Heart left ventricle (tissue), 16 donors: Measurements from ENCODE around the gene JSRP1. TPM values are rescaled to one million over a fixed set of nuclear protein-coding genes. Genes with fewer than 3 reads are reported as not detected.

Source experiments
- ATAC-seq, 4 donors: fragments of 200-7000 bp; cut with Tn5 transposase; one replicate each; pipeline ENCODE4 v1.9.1; 2020 to 2022; ENCODE audit warnings: moderate library complexity in 4 of 4, mild to moderate bottlenecking in 3 of 4, moderate number of reproducible peaks in 1 of 4
- DNase-seq, 5 donors: peaks; one replicate each; pipeline ENCODE4 v3.0.0-alpha.2; 2020
- H3K27ac ChIP-seq, 12 donors: fragments of 200-600 bp; sonication (generic) in 4 of 12; one replicate each; pipeline versions ENCODE4 v1.5.0 to v1.8.0; 2016 to 2022; ENCODE audit warnings: mild to moderate bottlenecking in 2 of 12
- H3K27me3 ChIP-seq, 9 donors: fragments of 200-600 bp; sonication (generic) in 2 of 9; one replicate each; pipeline versions ENCODE4 v1.5.1 to v1.8.0; 2016 to 2022; ENCODE audit warnings: mild to moderate bottlenecking in 3 of 9
- H3K36me3 ChIP-seq, 9 donors: fragments of 200-600 bp; sonication (generic) in 2 of 9; one replicate each; pipeline versions ENCODE4 v1.5.0 to v1.8.0; 2018 to 2022; ENCODE audit warnings: mild to moderate bottlenecking in 2 of 9
- H3K4me1 ChIP-seq, 12 donors: fragments of 200-600 bp; sonication (generic) in 4 of 12; one replicate each; pipeline versions ENCODE4 v1.5.0 to v1.8.0; 2016 to 2022; ENCODE audit warnings: mild to moderate bottlenecking in 3 of 12
- H3K4me3 ChIP-seq, 12 donors: fragments of 200-600 bp; sonication (generic) in 4 of 12; one replicate each; pipeline versions ENCODE4 v1.5.0 to v1.8.0; 2017 to 2022; ENCODE audit warnings: mild to moderate bottlenecking in 9 of 12, moderate library complexity in 4 of 12
- H3K9me3 ChIP-seq, 12 donors: fragments of 200-600 bp; sonication (generic) in 4 of 12; one replicate each; pipeline versions ENCODE4 v1.5.0 to v1.8.0; 2016 to 2022; ENCODE audit warnings: mild to moderate bottlenecking in 1 of 12
- CTCF ChIP-seq, 12 donors: fragments of 200-600 bp; sonication (generic) in 4 of 12; IDR thresholded peaks; one replicate each; pipeline versions ENCODE4 v1.5.0 to v1.8.0; 2018 to 2022; ENCODE audit warnings: antibody characterized with exemption in 12 of 12, mild to moderate bottlenecking in 5 of 12
- POLR2A ChIP-seq, 2 donors: fragments of 450-650 bp; IDR thresholded peaks; one replicate each; pipeline ENCODE4 v1.6.1; 2017; ENCODE audit warnings: antibody characterized with exemption in 2 of 2, mild to moderate bottlenecking in 2 of 2, moderate library complexity in 2 of 2
- WGBS, 4 donors: extraction: QIAGEN DNeasy Blood & Tissue Kit in 2 of 4; methylation state at CpG; one replicate each; pipeline versions ENCODE4 v1.1.5 to v1.1.7; 2013 to 2018; 5-methylcytosine and 5-hydroxymethylcytosine counted together
- intact Hi-C, 10 donors: fragments of 100-400 bp; cut with DNase I; formaldehyde crosslinking; loops; one replicate each; pipeline versions ENCODE4 v1.11.1 to v1.14.2; 2022
- polyA plus RNA-seq, 2 donors: library from polyadenylated mRNA; stranded (reverse); fragments of 200-250 nt; gene quantifications; one replicate each; pipeline ENCODE4 v1.2.3, GENCODE V29; 2013
- total RNA-seq, 9 donors: library from RNA; depleted of rRNA in 2 of 9; stranded (reverse); fragments of >200 nt in 2 of 9; fragmentation: NEBNext Ultra II Directional in 3 of 9; extraction: Animal tissue kit (Norgen Biotek cat#: 25700) in 3 of 9; gene quantifications; one replicate each; pipeline versions ENCODE4 v1.1.0 to v1.2.4, GENCODE V29; 2016 to 2023
- donor health status: ischemic (EF 13 %, LVEDD 7.1; RV severe dilation, severe dysfunction).
- donor health status: healthy with polysubstance abuse.
- donor health status: DM: no; HTN: yes; CAD: no.
- donor health status: DM: no; HTN: no; CAD: no.
- donor health status: ischemic (EF 25% LVEDD 6.9; RV normal size, moderate dysfunction).
- donor health status: ischemic (EF 25% LVEDD 5.7; RV mildly dilated, moderate dysfunction).
- donor health status: healthy.
- donor health status: DM: yes; HTN: yes; CAD: no.
- donor health status: ischemic (EF 35%, LVEDD 5.7; RV mildly dilated, moderate dysfunction).
- donor health status: nonischemic (EF 11% LVEDD 7.7; RV severe dilation, severe dysfunction).
- donor health status: DM: yes; HTN: yes; CAD: no.
- donor health status: PGD.
- donor health status: ischemic (EF 29% LVEDD 5.4; RV normal size, mild dysfunction).
- donor health status: nonischemic (EF 23%, LVEDD 6.1; RV moderate dilation, normal function).

The JSRP1 gene
- total and polyA plus RNA-seq, 11 donors = 0.25 to 0.34 TPM; not detected in 9

DNA sequence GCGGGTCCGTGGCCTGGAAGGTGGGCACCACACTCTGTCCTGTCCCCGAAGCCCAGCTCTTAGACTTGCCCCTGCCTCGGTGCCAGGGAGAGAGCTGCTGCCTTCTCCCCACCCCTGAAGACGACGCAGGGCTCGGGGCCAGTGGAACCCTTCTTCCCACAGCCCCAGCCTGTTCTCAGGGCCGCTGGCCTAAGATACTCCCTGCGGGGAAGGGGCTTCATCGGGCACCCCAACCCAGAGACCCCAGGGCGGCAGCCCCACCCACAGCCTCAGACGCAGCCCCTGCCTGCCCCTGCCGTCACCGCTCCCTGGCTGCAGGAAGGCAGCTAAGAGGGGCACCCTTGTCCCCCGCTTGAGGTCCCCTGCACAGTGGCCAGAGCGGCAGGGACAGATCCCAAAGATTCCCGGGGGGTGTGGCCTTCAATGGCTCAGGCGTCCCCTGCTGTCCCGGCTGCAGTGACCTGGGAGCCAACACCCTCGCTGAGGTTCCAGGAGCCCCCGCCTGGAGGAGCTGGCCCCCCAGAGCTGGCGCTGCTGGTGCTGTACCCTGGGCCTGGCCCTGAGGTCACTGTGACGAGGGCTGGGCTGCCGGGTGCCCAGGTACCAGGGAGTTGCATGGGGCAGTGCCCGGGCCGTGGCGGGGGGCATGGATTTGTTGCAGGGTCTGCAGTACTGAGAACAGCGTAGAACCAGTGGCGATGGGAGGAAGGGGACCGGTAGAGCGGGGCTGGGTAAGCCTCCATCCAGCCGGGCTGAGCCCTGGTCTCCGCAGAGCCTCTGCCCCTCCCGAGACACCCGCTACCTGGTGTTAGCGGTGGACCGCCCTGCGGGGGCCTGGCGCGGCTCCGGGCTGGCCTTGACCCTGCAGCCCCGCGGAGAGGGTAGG, 6.1 kb downstream of the JSRP1 start:
- peaks cover 0 to 36% (median 26%) of the 10 kb centered on the region in 9 donors for H3K36me3 ChIP-seq
- DNase-seq (peak in 1 of 5 donors; percentile 57), ATAC-seq (peak in 1 of 4 donors; percentile 6)
- H3K27ac ChIP-seq = no peak overlapping the region
- H3K4me3 ChIP-seq = no peak overlapping the region
- 25 to 29% (median 26%) methylated on average over 16 to 43 of the region's 43 CpGs for WGBS, 4 donors
- H3K27me3 ChIP-seq = peaks cover 33 to 57% (median 46%) of the 10 kb centered on the region in 9 donors
- H3K9me3 ChIP-seq = no peaks in the 10 kb centered on the region
- intact Hi-C loops = no loop called here
- H3K4me1 ChIP-seq = peaks cover 0 to 56% (median 36%) of the 10 kb centered on the region in 12 donors
- TF ChIP-seq CTCF (IDR thresholded peaks at IDR 0.05) (no peak), POLR2A (IDR thresholded peaks at IDR 0.05) (no peak)

GRCh38 chr19:2249010-2249866, 7.0 kb downstream of the JSRP1 start, which contains the start of gene AMH:
Gene AMH, plus strand, starts transcription at chr19:2249323. Its CDS starts 10 bp downstream, at chr19:2249333.
- peaks cover 0 to 56% (median 36%) of the 10 kb centered on the region in 12 donors for H3K4me1 ChIP-seq
- H3K4me3 ChIP-seq = no peak within 1 kb of the TSS
- intact Hi-C loops = no loop called here
- TF ChIP-seq POLR2A (IDR thresholded peaks at IDR 0.05) (no peak), CTCF (IDR thresholded peaks at IDR 0.05) (no peak)
- H3K27me3 ChIP-seq = peaks cover 33 to 53% (median 45%) of the 10 kb centered on the region in 9 donors
- no peak within 1 kb of the TSS for H3K27ac ChIP-seq
- 72 to 78% (median 76%) methylated on average over 15 to 27 of the region's 27 CpGs for WGBS, 4 donors
- ATAC-seq (peak in 1 of 4 donors; percentile 5), DNase-seq (peak in 1 of 5 donors; percentile 57)
- peaks cover 3 to 45% (median 35%) of the 10 kb centered on the region in 9 donors for H3K36me3 ChIP-seq
- H3K9me3 ChIP-seq = no peaks in the 10 kb centered on the region

DNA sequence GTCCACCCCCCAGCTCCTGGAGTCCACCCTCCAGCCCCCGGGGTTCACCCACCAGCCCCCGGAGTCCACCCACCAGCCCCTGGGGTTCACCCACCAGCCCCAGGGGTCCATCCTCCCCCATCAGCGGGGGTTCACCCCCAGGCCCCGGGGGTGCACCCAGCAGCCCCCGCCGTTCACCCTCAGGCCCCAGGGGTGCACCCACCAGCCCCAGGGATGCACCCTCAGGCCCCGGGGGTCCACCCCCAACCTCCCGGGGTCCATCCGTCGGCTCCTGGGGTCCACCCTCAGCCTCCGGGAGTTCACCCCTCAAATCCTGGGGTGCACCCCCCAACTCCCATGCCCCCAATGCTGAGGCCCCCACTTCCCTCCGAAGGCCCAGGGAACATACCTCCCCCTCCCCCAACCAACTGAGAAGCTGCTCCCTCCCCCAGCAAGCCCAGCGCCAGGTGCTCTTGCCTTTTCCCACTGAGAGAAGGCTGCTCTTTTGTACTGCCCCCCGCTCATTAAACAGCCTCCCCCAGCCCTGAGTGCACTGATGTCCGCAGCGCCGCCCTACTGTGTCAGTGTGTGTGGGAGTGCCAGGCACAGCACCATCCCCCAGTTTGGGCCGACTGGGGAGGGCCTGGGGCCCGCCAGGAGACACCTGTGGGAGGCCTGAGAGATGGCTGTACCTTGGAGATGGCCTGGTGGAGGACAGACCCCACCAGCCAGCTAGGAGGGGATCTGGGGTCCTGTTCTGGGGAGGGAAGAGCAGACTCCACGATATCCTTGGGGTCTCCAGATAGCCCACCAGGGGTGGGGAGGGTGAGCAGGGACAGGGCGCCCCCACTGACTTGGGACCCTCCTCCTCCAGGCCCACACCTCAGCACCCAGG, 7.8 kb downstream of the JSRP1 start:
- H3K36me3 ChIP-seq = peaks cover 4 to 53% (median 44%) of the 10 kb centered on the region in 9 donors
- DNase-seq = peak in 1 of 5 donors; percentile 60
- no peak overlapping the region for H3K27ac ChIP-seq
- intact Hi-C loops = no loop called here
- no peaks in the 10 kb centered on the region for H3K9me3 ChIP-seq
- H3K27me3 ChIP-seq = peaks cover 26 to 44% (median 37%) of the 10 kb centered on the region in 9 donors
- TF ChIP-seq POLR2A (IDR thresholded peaks at IDR 0.05) (no peak), CTCF (IDR thresholded peaks at IDR 0.05) (no peak)
- H3K4me3 ChIP-seq = no peak overlapping the region
- H3K4me1 ChIP-seq = peaks cover 0 to 50% (median 33%) of the 10 kb centered on the region in 12 donors
- ATAC-seq = no peak
- WGBS, 4 donors = 82 to 88% (median 85%) methylated on average over 13 to 21 of the region's 21 CpGs
